GM18520 (cell line): ENCODE measurements around the gene EIF3L.
"Not testable (repeated sequence)": the region's sequence is repeated elsewhere in the genome, so short reads cannot be mapped to it uniquely, and the experiment has no call there.

ENCODE experiments used
- ATAC-seq: cut with Tn5 transposase; IDR thresholded peaks from one replicate; pipeline ENCODE4 v1.9.1; 2021; ENCODE audit not compliant: unreplicated experiment

EIF3L gene

GRCh38 chr22:37849089-37849751, at the start of gene EIF3L:
TSS of gene EIF3L (plus strand) at chr22:37849419. CDS start at chr22:37849450, 31 bp downstream.
- ATAC-seq, result peak; percentile 49

- ATAC-seq, result not testable (repeated sequence)
Observed at GRCh38 chr22:37799979-37800378, 49.2 kb upstream of the EIF3L start.

GRCh38 chr22:37801946-37802309, 47.3 kb upstream of the EIF3L start:
- ATAC-seq, result no peak

- no peak for ATAC-seq
Observed at GRCh38 chr22:37802310-37803194, 46.7 kb upstream of the EIF3L start.

GRCh38 chr22:37803195-37803638, 46.0 kb upstream of the EIF3L start:
- ATAC-seq, result no peak

GRCh38 chr22:37803639-37804351, 45.4 kb upstream of the EIF3L start:
- no peak for ATAC-seq

GRCh38 chr22:37804352-37804880, 44.8 kb upstream of the EIF3L start:
- no peak for ATAC-seq

GRCh38 chr22:37804881-37805809, 44.1 kb upstream of the EIF3L start:
- ATAC-seq, result no peak

- ATAC-seq, result no peak
Observed at GRCh38 chr22:37805810-37806277, 43.4 kb upstream of the EIF3L start.

- ATAC-seq, result no peak
Observed at GRCh38 chr22:37806409-37807333, 42.5 kb upstream of the EIF3L start.

- ATAC-seq, result peak; percentile 75
Observed at GRCh38 chr22:37807410-37808293, 41.6 kb upstream of the EIF3L start, which contains the start of gene GCAT. TSS of gene GCAT (plus strand) at chr22:37807934. CDS start at chr22:37807968, 34 bp downstream.

- no peak for ATAC-seq
Observed at GRCh38 chr22:37808294-37808657, 40.9 kb upstream of the EIF3L start.

GRCh38 chr22:37809672-37810333, 39.4 kb upstream of the EIF3L start:
- no peak for ATAC-seq

GRCh38 chr22:37811867-37812266, 37.4 kb upstream of the EIF3L start:
- no peak for ATAC-seq

GRCh38 chr22:37812869-37813678, 36.1 kb upstream of the EIF3L start:
- no peak for ATAC-seq

- no peak for ATAC-seq
Observed at GRCh38 chr22:37815593-37815992, 33.6 kb upstream of the EIF3L start.
